K562 (cell line): ENCODE data around the gene HEXD. TPM values are rescaled to one million over a fixed set of nuclear protein-coding genes. Genes with fewer than 3 reads are reported as not detected.

Source experiments
- polyA plus RNA-seq, 8 experiments: library from polyadenylated mRNA; depleted of rRNA in 4 of 8; stranded (reverse) in 5 of 8; unstranded in 3 of 8; fragments of >200 nt; fragmentation: Nextera tagmentation in 2 of 8; fragmentation: Illumina TruSeq in 1 of 8; extraction: Ambion mirVana in 2 of 8; extraction: Trizol in 1 of 8; gene quantifications; 2 replicates each; pipeline versions ENCODE4 v1.2.1 to v1.2.3, GENCODE V29; 2011 to 2014; ENCODE audit warnings: inconsistent platforms in 1 of 8, missing spikeins in 1 of 8
- small RNA-seq: library from RNA; depleted of rRNA; stranded (forward); fragments of <200 nt; gene quantifications from one replicate; pipeline ENCODE3, GENCODE V24; 2014
- total RNA-seq, 7 experiments: library from RNA; depleted of rRNA in 6 of 7; stranded (reverse); fragments of >200 nt in 6 of 7; fragmentation: Illumina TruSeq in 2 of 7; extraction: Trizol in 2 of 7; gene quantifications; 2 replicates each; pipeline versions ENCODE4 v1.2.1 to v1.2.3, GENCODE V29; 2011 to 2021; ENCODE audit warnings: low replicate concordance in 1 of 7

HEXD gene
- total and polyA plus RNA-seq, 9 of the 15 experiments (the other 6 are each of a cell fraction or from before 2014, with no cell fraction given), result 1.0 to 25.3 (median 10.0) TPM

Small RNAs within 50 kb of the gene (small RNA-seq; reads per million reads assigned to genes)
- not detected for gene RF00019

Other genes starting within 250 kb of the HEXD start
Only the 7 nearest of the 12 such genes appear.
- not detected in 2 replicates for gene CD7, start 100.7 kb upstream of the HEXD start, total RNA-seq (2014; rRNA removed)
- not detected in 2 replicates for gene CD7, start 100.7 kb upstream of the HEXD start, total RNA-seq (2014; rRNA removed; fragmentation: Illumina TruSeq; extraction: Trizol)
- gene CD7, start 100.7 kb upstream of the HEXD start, total RNA-seq (2015; rRNA removed; fragmentation: Illumina TruSeq; extraction: Trizol), result not detected in 2 replicates
- gene CD7, start 100.7 kb upstream of the HEXD start, total RNA-seq (2021), result 0.18 and 0.35 TPM in 2 replicates
- 0.21 and 0.85 TPM in 2 replicates for gene CD7, start 100.7 kb upstream of the HEXD start, polyA plus RNA-seq (2011; rRNA removed)
- not detected in 2 replicates for gene CD7, start 100.7 kb upstream of the HEXD start, polyA plus RNA-seq (2014; fragmentation: Illumina TruSeq; extraction: Trizol)
- gene CD7, start 100.7 kb upstream of the HEXD start, polyA plus RNA-seq (2014; fragmentation: Nextera tagmentation; extraction: Ambion mirVana), result not detected
- gene CD7, start 100.7 kb upstream of the HEXD start, polyA plus RNA-seq (2014; rRNA removed), result not detected in 2 replicates
- gene SECTM1, start 84.6 kb upstream of the HEXD start, total RNA-seq (2014; rRNA removed), result 0.18 TPM in 1 of 2 replicates, not detected in the other
- gene SECTM1, start 84.6 kb upstream of the HEXD start, total RNA-seq (2014; rRNA removed; fragmentation: Illumina TruSeq; extraction: Trizol), result not detected in 2 replicates
- gene SECTM1, start 84.6 kb upstream of the HEXD start, total RNA-seq (2015; rRNA removed; fragmentation: Illumina TruSeq; extraction: Trizol), result not detected in 2 replicates
- 0.11 TPM in 1 of 2 replicates, not detected in the other for gene SECTM1, start 84.6 kb upstream of the HEXD start, total RNA-seq (2021)
- 0.19 and 0.46 TPM in 2 replicates for gene SECTM1, start 84.6 kb upstream of the HEXD start, polyA plus RNA-seq (2011; rRNA removed)
- 0.15 TPM in 1 of 2 replicates, not detected in the other for gene SECTM1, start 84.6 kb upstream of the HEXD start, polyA plus RNA-seq (2014; fragmentation: Illumina TruSeq; extraction: Trizol)
- not detected for gene SECTM1, start 84.6 kb upstream of the HEXD start, polyA plus RNA-seq (2014; fragmentation: Nextera tagmentation; extraction: Ambion mirVana)
- gene SECTM1, start 84.6 kb upstream of the HEXD start, polyA plus RNA-seq (2014; rRNA removed), result not detected in 2 replicates
- 1.6 and 2.4 TPM in 2 replicates for gene TEX19, start 59.1 kb upstream of the HEXD start, total RNA-seq (2014; rRNA removed)
- 0.93 and 1.4 TPM in 2 replicates for gene TEX19, start 59.1 kb upstream of the HEXD start, total RNA-seq (2014; rRNA removed; fragmentation: Illumina TruSeq; extraction: Trizol)
- 1.6 and 2.0 TPM in 2 replicates for gene TEX19, start 59.1 kb upstream of the HEXD start, total RNA-seq (2015; rRNA removed; fragmentation: Illumina TruSeq; extraction: Trizol)
- 1.4 and 2.1 TPM in 2 replicates for gene TEX19, start 59.1 kb upstream of the HEXD start, total RNA-seq (2021)
- 3.6 and 4.9 TPM in 2 replicates for gene TEX19, start 59.1 kb upstream of the HEXD start, polyA plus RNA-seq (2011; rRNA removed)
- gene TEX19, start 59.1 kb upstream of the HEXD start, polyA plus RNA-seq (2014; fragmentation: Illumina TruSeq; extraction: Trizol), result 1.9 and 2.3 TPM in 2 replicates
- gene TEX19, start 59.1 kb upstream of the HEXD start, polyA plus RNA-seq (2014; fragmentation: Nextera tagmentation; extraction: Ambion mirVana), result under 1 TPM; 0.10 to 0.57 TPM
- 1.9 and 2.2 TPM in 2 replicates for gene TEX19, start 59.1 kb upstream of the HEXD start, polyA plus RNA-seq (2014; rRNA removed)
- gene UTS2R, start 46.6 kb upstream of the HEXD start, total RNA-seq (2014; rRNA removed), result not detected in 2 replicates
- not detected in 2 replicates for gene UTS2R, start 46.6 kb upstream of the HEXD start, total RNA-seq (2014; rRNA removed; fragmentation: Illumina TruSeq; extraction: Trizol)
- gene UTS2R, start 46.6 kb upstream of the HEXD start, total RNA-seq (2015; rRNA removed; fragmentation: Illumina TruSeq; extraction: Trizol), result not detected in 2 replicates
- gene UTS2R, start 46.6 kb upstream of the HEXD start, total RNA-seq (2021), result 0.22 TPM in 1 of 2 replicates, not detected in the other
- gene UTS2R, start 46.6 kb upstream of the HEXD start, polyA plus RNA-seq (2011; rRNA removed), result not detected in 2 replicates
- not detected in 2 replicates for gene UTS2R, start 46.6 kb upstream of the HEXD start, polyA plus RNA-seq (2014; fragmentation: Illumina TruSeq; extraction: Trizol)
- gene UTS2R, start 46.6 kb upstream of the HEXD start, polyA plus RNA-seq (2014; fragmentation: Nextera tagmentation; extraction: Ambion mirVana), result not detected
- not detected in 2 replicates for gene UTS2R, start 46.6 kb upstream of the HEXD start, polyA plus RNA-seq (2014; rRNA removed)
- 34.7 and 44.7 TPM in 2 replicates for gene OGFOD3, start 239 bp downstream of the HEXD start, total RNA-seq (2014; rRNA removed)
- gene OGFOD3, start 239 bp downstream of the HEXD start, total RNA-seq (2014; rRNA removed; fragmentation: Illumina TruSeq; extraction: Trizol), result 8.9 and 12.3 TPM in 2 replicates
- 18.0 and 18.9 TPM in 2 replicates for gene OGFOD3, start 239 bp downstream of the HEXD start, total RNA-seq (2015; rRNA removed; fragmentation: Illumina TruSeq; extraction: Trizol)
- 40.5 and 43.6 TPM in 2 replicates for gene OGFOD3, start 239 bp downstream of the HEXD start, total RNA-seq (2021)
- 23.8 and 31.8 TPM in 2 replicates for gene OGFOD3, start 239 bp downstream of the HEXD start, polyA plus RNA-seq (2011; rRNA removed)
- gene OGFOD3, start 239 bp downstream of the HEXD start, polyA plus RNA-seq (2014; fragmentation: Illumina TruSeq; extraction: Trizol), result 18.3 and 23.3 TPM in 2 replicates
- 1 to 10 TPM in 1 of 2 experiments, under 1 TPM in 1; 0.69 to 1.8 TPM for gene OGFOD3, start 239 bp downstream of the HEXD start, polyA plus RNA-seq (2014; fragmentation: Nextera tagmentation; extraction: Ambion mirVana)
- gene OGFOD3, start 239 bp downstream of the HEXD start, polyA plus RNA-seq (2014; rRNA removed), result 33.3 and 34.5 TPM in 2 replicates
- gene CYBC1, start 32.4 kb downstream of the HEXD start, total RNA-seq (2014; rRNA removed), result 51.8 and 54.5 TPM in 2 replicates
- gene CYBC1, start 32.4 kb downstream of the HEXD start, total RNA-seq (2014; rRNA removed; fragmentation: Illumina TruSeq; extraction: Trizol), result 29.5 and 35.8 TPM in 2 replicates
- 47.8 and 50.1 TPM in 2 replicates for gene CYBC1, start 32.4 kb downstream of the HEXD start, total RNA-seq (2015; rRNA removed; fragmentation: Illumina TruSeq; extraction: Trizol)
- gene CYBC1, start 32.4 kb downstream of the HEXD start, total RNA-seq (2021), result 71.4 and 71.8 TPM in 2 replicates
- gene CYBC1, start 32.4 kb downstream of the HEXD start, polyA plus RNA-seq (2011; rRNA removed), result 49.9 TPM in 2 replicates
- 68.5 and 74.8 TPM in 2 replicates for gene CYBC1, start 32.4 kb downstream of the HEXD start, polyA plus RNA-seq (2014; fragmentation: Illumina TruSeq; extraction: Trizol)
- 1 to 10 TPM; 1.3 to 3.8 TPM for gene CYBC1, start 32.4 kb downstream of the HEXD start, polyA plus RNA-seq (2014; fragmentation: Nextera tagmentation; extraction: Ambion mirVana)
- gene CYBC1, start 32.4 kb downstream of the HEXD start, polyA plus RNA-seq (2014; rRNA removed), result 64.3 and 64.8 TPM in 2 replicates
- 132 and 145 TPM in 2 replicates for gene NARF, start 40.4 kb downstream of the HEXD start, total RNA-seq (2014; rRNA removed)
- gene NARF, start 40.4 kb downstream of the HEXD start, total RNA-seq (2014; rRNA removed; fragmentation: Illumina TruSeq; extraction: Trizol), result 101 and 104 TPM in 2 replicates
- gene NARF, start 40.4 kb downstream of the HEXD start, total RNA-seq (2015; rRNA removed; fragmentation: Illumina TruSeq; extraction: Trizol), result 84.1 and 89.0 TPM in 2 replicates
- gene NARF, start 40.4 kb downstream of the HEXD start, total RNA-seq (2021), result 272 and 273 TPM in 2 replicates
- gene NARF, start 40.4 kb downstream of the HEXD start, polyA plus RNA-seq (2011; rRNA removed), result 396 and 423 TPM in 2 replicates
- 218 and 257 TPM in 2 replicates for gene NARF, start 40.4 kb downstream of the HEXD start, polyA plus RNA-seq (2014; fragmentation: Illumina TruSeq; extraction: Trizol)
- gene NARF, start 40.4 kb downstream of the HEXD start, polyA plus RNA-seq (2014; fragmentation: Nextera tagmentation; extraction: Ambion mirVana), result 100 to 1,000 TPM in 1 of 2 experiments, 10 to 100 TPM in 1; 60.4 to 114 TPM
- gene NARF, start 40.4 kb downstream of the HEXD start, polyA plus RNA-seq (2014; rRNA removed), result 250 and 261 TPM in 2 replicates